ENCODE measurements around the gene CNTNAP2.

DNA sequence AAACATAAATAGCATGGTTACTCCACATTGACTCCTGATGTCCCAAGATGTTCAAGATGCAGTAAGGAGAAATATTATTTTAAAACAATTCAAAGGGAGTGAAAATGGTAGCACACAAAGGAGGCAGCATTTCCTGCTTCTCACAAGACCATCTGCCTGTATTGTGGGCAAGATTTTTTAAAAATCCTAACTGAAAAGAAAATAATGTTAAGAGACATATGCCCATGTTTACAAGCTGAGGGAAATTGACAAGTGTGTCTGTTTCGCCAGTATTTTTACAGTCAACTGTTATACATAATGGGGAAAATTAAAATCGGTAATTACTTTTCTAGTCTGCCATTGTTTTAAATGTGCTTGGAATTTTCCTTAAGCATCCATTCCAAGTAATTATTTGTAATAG is 1827.7 kb downstream of the CNTNAP2 start:
- TF ChIP-seq POLR2AphosphoS5 (IDR thresholded peaks at IDR 0.05; ENCODE audit: borderline replicate concordance, low read depth, low read length) (no peak), EZH2 (IDR thresholded peaks at IDR 0.05) (no peak)
